BLaER1 (cell line): Measurements from ENCODE around the gene FAM25G.
A peak's percentile ranks its signal among the peaks of the same experiment; 100 is the strongest.

Experiments used
- H3K27ac ChIP-seq: shearing (Covaris generic); formaldehyde crosslinking; 2 replicates; pipeline ENCODE4 v1.8.1; 2022
- H3K27me3 ChIP-seq: shearing (Covaris generic); formaldehyde crosslinking; 2 replicates; pipeline ENCODE4 v1.8.1; 2022
- H3K36me3 ChIP-seq: shearing (Covaris generic); formaldehyde crosslinking; 2 replicates; pipeline ENCODE4 v1.8.1; 2022
- H3K4me1 ChIP-seq: shearing (Covaris generic); formaldehyde crosslinking; 2 replicates; pipeline ENCODE4 v1.8.1; 2022
- H3K4me2 ChIP-seq: shearing (Covaris generic); formaldehyde crosslinking; 2 replicates; pipeline ENCODE4 v1.8.1; 2022
- H3K4me3 ChIP-seq: shearing (Covaris generic); formaldehyde crosslinking; 2 replicates; pipeline ENCODE4 v1.8.1; 2022
- H3K9ac ChIP-seq: shearing (Covaris generic); formaldehyde crosslinking; 2 replicates; pipeline ENCODE4 v1.8.1; 2022
- H3K9me3 ChIP-seq: shearing (Covaris generic); formaldehyde crosslinking; 2 replicates; pipeline ENCODE4 v1.8.1; 2022
- H4K20me1 ChIP-seq: shearing (Covaris generic); formaldehyde crosslinking; 2 replicates; pipeline ENCODE4 v1.8.1; 2022
- Cebpa-rat ChIP-seq: shearing (Covaris generic); IDR thresholded peaks from 2 replicates; pipeline ENCODE4 v1.8.1; 2022

The FAM25G gene

GRCh38 chr10:47444047-47444446, 47.5 kb downstream of the FAM25G start:
- Histone ChIP-seq H4K20me1 (no peaks in the 10 kb centered on the region), H3K9me3 (peaks cover 24% of the 10 kb centered on the region), H3K9ac (no peak overlapping the region), H3K27me3 (no peaks in the 10 kb centered on the region), H3K36me3 (no peaks in the 10 kb centered on the region), H3K4me1 (peaks cover 20% of the 10 kb centered on the region), H3K4me2 (no peak overlapping the region), H3K4me3 (no peak overlapping the region), H3K27ac (no peak overlapping the region)
- TF ChIP-seq Cebpa-rat: no peak

GRCh38 chr10:47443145-47443544, 48.4 kb downstream of the FAM25G start:
- TF ChIP-seq Cebpa-rat: no peak
- Histone ChIP-seq H3K4me2 (no peak overlapping the region), H3K4me3 (no peak overlapping the region), H3K27me3 (no peaks in the 10 kb centered on the region), H3K9me3 (peaks cover 24% of the 10 kb centered on the region), H3K4me1 (peaks cover 11% of the 10 kb centered on the region), H3K27ac (no peak overlapping the region), H3K36me3 (no peaks in the 10 kb centered on the region), H4K20me1 (no peaks in the 10 kb centered on the region), H3K9ac (no peak overlapping the region)

GRCh38 chr10:47442351-47442750, 49.1 kb downstream of the FAM25G start:
- no peak for TF ChIP-seq Cebpa-rat
- Histone ChIP-seq H4K20me1 (no peaks in the 10 kb centered on the region), H3K9ac (no peak overlapping the region), H3K4me3 (no peak overlapping the region), H3K4me1 (peaks cover 10% of the 10 kb centered on the region), H3K36me3 (no peaks in the 10 kb centered on the region), H3K27ac (no peak overlapping the region), H3K9me3 (peaks cover 24% of the 10 kb centered on the region), H3K27me3 (no peaks in the 10 kb centered on the region), H3K4me2 (no peak overlapping the region)

- Histone ChIP-seq H3K27ac (no peak overlapping the region), H3K4me2 (no peak overlapping the region), H3K36me3 (no peaks in the 10 kb centered on the region), H3K9ac (no peak overlapping the region), H3K4me1 (peaks cover 10% of the 10 kb centered on the region), H3K9me3 (peaks cover 24% of the 10 kb centered on the region), H3K4me3 (no peak overlapping the region), H3K27me3 (no peaks in the 10 kb centered on the region), H4K20me1 (no peaks in the 10 kb centered on the region)
- TF ChIP-seq Cebpa-rat: no peak
Measured at GRCh38 chr10:47441938-47442337, 49.6 kb downstream of the FAM25G start.

GRCh38 chr10:47440207-47440606, 51.3 kb downstream of the FAM25G start:
- H3K27ac ChIP-seq: no peak overlapping the region
- H4K20me1 ChIP-seq: no peaks in the 10 kb centered on the region
- peaks cover 8% of the 10 kb centered on the region for H3K9me3 ChIP-seq
- TF ChIP-seq Cebpa-rat: no peak
- peaks cover 10% of the 10 kb centered on the region for H3K4me1 ChIP-seq
- no peaks in the 10 kb centered on the region for H3K27me3 ChIP-seq
- no peaks in the 10 kb centered on the region for H3K36me3 ChIP-seq
- no peak overlapping the region for H3K4me2 ChIP-seq
- no peak overlapping the region for H3K4me3 ChIP-seq
- no peak overlapping the region for H3K9ac ChIP-seq

- Histone ChIP-seq H3K4me3 (no peak overlapping the region), H3K27me3 (no peaks in the 10 kb centered on the region), H3K27ac (no peak overlapping the region), H3K9ac (no peak overlapping the region), H4K20me1 (no peaks in the 10 kb centered on the region), H3K4me1 (peaks cover 10% of the 10 kb centered on the region), H3K36me3 (no peaks in the 10 kb centered on the region), H3K4me2 (peak overlapping the region; percentile 57), H3K9me3 (no peaks in the 10 kb centered on the region)
- TF ChIP-seq Cebpa-rat: no peak
Measured at GRCh38 chr10:47438857-47439474, 52.5 kb downstream of the FAM25G start.
